Stimulated activated CD8-positive, alpha-beta memory T cell treated with anti-CD3 and anti-CD28 coated beads, Interleukin-7, amount 100 ng/mL, for 1 hour (primary cell): ENCODE results near the gene SPEG.
A peak's percentile ranks its signal among the peaks of the same experiment; 100 is the strongest.

ENCODE experiments used
- DNase-seq, 2 donors: peaks; one replicate each; pipeline ENCODE4 v3.0.0-alpha.2; 2020; ENCODE audit warnings: low read depth in 2 of 2

Gene SPEG

GRCh38 chr2:219496825-219497494 is 62.3 kb downstream of the SPEG start:
- DNase-seq: no peak

- no peak for DNase-seq
Measured at GRCh38 chr2:219497495-219498279, 63.0 kb downstream of the SPEG start.

- DNase-seq: peak; percentile 78 to 81
Measured at GRCh38 chr2:219498280-219499057, 63.8 kb downstream of the SPEG start, which contains the start of gene GMPPA. Gene GMPPA (plus strand): TSS chr2:219498891. CDS start chr2:219499976, 1,085 bp downstream.

- no peak for DNase-seq
Measured at GRCh38 chr2:219499058-219499307, 64.3 kb downstream of the SPEG start.

GRCh38 chr2:219499555-219499954 is 64.9 kb downstream of the SPEG start:
- no peak for DNase-seq

- DNase-seq: no peak
Measured at GRCh38 chr2:219500135-219500534, 65.5 kb downstream of the SPEG start.

GRCh38 chr2:219501849-219502248 is 67.2 kb downstream of the SPEG start:
- DNase-seq: no peak

- DNase-seq: no peak
Measured at GRCh38 chr2:219502618-219503017, 68.0 kb downstream of the SPEG start.

GRCh38 chr2:219505585-219505984 is 70.9 kb downstream of the SPEG start:
- DNase-seq: no peak

GRCh38 chr2:219506153-219506801 is 71.6 kb downstream of the SPEG start:
- DNase-seq: no peak

GRCh38 chr2:219506802-219507526 is 72.3 kb downstream of the SPEG start:
- DNase-seq: no peak

GRCh38 chr2:219507581-219508443 is 73.2 kb downstream of the SPEG start:
- no peak for DNase-seq

GRCh38 chr2:219508444-219508734 is 73.7 kb downstream of the SPEG start:
- DNase-seq: no peak

- DNase-seq: no peak
Measured at GRCh38 chr2:219508971-219509779, 74.5 kb downstream of the SPEG start.

- DNase-seq: peak in 1 of 2 donors; percentile 26
Measured at GRCh38 chr2:219509780-219510511, 75.3 kb downstream of the SPEG start.

- no peak for DNase-seq
Measured at GRCh38 chr2:219510512-219511135, 76.0 kb downstream of the SPEG start.

GRCh38 chr2:219511547-219512325 is 77.1 kb downstream of the SPEG start:
- no peak for DNase-seq
